ENCODE data around the gene TGM4. TPM values are rescaled to one million over a fixed set of nuclear protein-coding genes. Genes with fewer than 3 reads are reported as not detected.

Gene TGM4
- total RNA-seq, 1 donor from 2014 or later = not detected

GRCh38 chr3:44865272-44866035 is 9.0 kb upstream of the TGM4 start:
- no peak overlapping the region for H3K27ac Mint-ChIP-seq
- DNase-seq (ENCODE audit: low spot score, unreplicated experiment) = no peak
- TF ChIP-seq CTCF (IDR thresholded peaks at IDR 0.05; ENCODE audit: unreplicated experiment) = no peak
- no peaks in the 10 kb centered on the region for H3K27me3 Mint-ChIP-seq
- H3K4me1 Mint-ChIP-seq (ENCODE audit: low read depth) = peaks cover 8% of the 10 kb centered on the region
- no peak overlapping the region for H3K4me3 Mint-ChIP-seq (ENCODE audit: low read depth)
- H3K36me3 Mint-ChIP-seq (ENCODE audit: insufficient read depth) = peaks cover 10% of the 10 kb centered on the region
- no peaks in the 10 kb centered on the region for H3K9me3 Mint-ChIP-seq (ENCODE audit: low read depth)

- Mint-ChIP-seq H3K4me1 (ENCODE audit: low read depth) (peaks cover 5% of the 10 kb centered on the region), H3K27me3 (no peaks in the 10 kb centered on the region), H3K36me3 (ENCODE audit: insufficient read depth) (peaks cover 10% of the 10 kb centered on the region), H3K27ac (no peak overlapping the region), H3K9me3 (ENCODE audit: low read depth) (no peaks in the 10 kb centered on the region), H3K4me3 (ENCODE audit: low read depth) (no peak overlapping the region)
- TF ChIP-seq CTCF (IDR thresholded peaks at IDR 0.05; ENCODE audit: unreplicated experiment) = no peak
- DNase-seq (ENCODE audit: low spot score, unreplicated experiment) = no peak
Observed at GRCh38 chr3:44867421-44868111, 6.8 kb upstream of the TGM4 start.

DNA sequence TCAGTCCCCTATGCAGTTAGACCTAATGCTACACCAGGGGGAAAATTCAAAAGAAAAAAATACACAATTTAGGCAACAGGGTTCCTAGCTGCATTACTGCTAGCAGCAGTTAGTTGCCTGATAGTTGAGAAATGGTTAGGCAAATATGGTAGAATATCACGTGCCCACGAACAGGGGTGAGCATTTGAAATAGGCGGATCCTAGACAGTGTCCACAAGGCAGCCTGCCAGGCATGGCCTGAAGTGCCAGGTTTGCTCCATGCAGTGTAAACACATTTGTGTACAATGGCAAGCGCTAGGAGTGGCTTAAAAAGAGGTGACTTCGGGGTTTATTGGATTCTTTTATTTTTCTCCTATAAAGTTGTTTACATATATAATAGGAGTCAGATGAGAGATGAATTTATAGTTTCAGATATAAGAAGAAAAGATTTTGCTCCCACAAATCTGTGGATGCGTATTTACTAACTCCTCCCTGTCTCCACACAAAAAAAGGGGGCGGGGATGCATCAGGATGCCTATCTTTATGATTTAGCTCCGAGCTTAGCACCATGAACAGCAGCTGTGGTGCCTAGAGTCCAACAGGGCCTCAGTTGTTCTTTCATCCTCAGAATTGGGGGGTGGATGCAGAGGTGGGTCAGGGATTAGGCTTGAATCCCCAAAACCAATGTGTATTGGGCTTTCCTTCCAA is 3.9 kb upstream of the TGM4 start:
- H3K27ac Mint-ChIP-seq = no peak overlapping the region
- peaks cover 10% of the 10 kb centered on the region for H3K36me3 Mint-ChIP-seq (ENCODE audit: insufficient read depth)
- H3K27me3 Mint-ChIP-seq = no peaks in the 10 kb centered on the region
- no peaks in the 10 kb centered on the region for H3K9me3 Mint-ChIP-seq (ENCODE audit: low read depth)
- no peak for TF ChIP-seq CTCF (IDR thresholded peaks at IDR 0.05; ENCODE audit: unreplicated experiment)
- H3K4me3 Mint-ChIP-seq (ENCODE audit: low read depth) = no peak overlapping the region
- peaks cover 2% of the 10 kb centered on the region for H3K4me1 Mint-ChIP-seq (ENCODE audit: low read depth)
- no peak for DNase-seq (ENCODE audit: low spot score, unreplicated experiment)

- no peak for DNase-seq (ENCODE audit: low spot score, unreplicated experiment)
- Mint-ChIP-seq H3K9me3 (ENCODE audit: low read depth) (no peaks in the 10 kb centered on the region), H3K36me3 (ENCODE audit: insufficient read depth) (no peaks in the 10 kb centered on the region), H3K27me3 (peaks cover 9% of the 10 kb centered on the region), H3K27ac (no peak overlapping the region), H3K4me3 (ENCODE audit: low read depth) (no peak overlapping the region), H3K4me1 (ENCODE audit: low read depth) (no peaks in the 10 kb centered on the region)
- TF ChIP-seq CTCF (IDR thresholded peaks at IDR 0.05; ENCODE audit: unreplicated experiment) = no peak
Observed at GRCh38 chr3:44875596-44875995, 1.2 kb downstream of the TGM4 start.

GRCh38 chr3:44877333-44877732 is 2.9 kb downstream of the TGM4 start:
- H3K9me3 Mint-ChIP-seq (ENCODE audit: low read depth) = no peaks in the 10 kb centered on the region
- H3K27me3 Mint-ChIP-seq = peaks cover 9% of the 10 kb centered on the region

More at GRCh38 chr3:44877333-44877732, 2.9 kb downstream of the TGM4 start:
- Mint-ChIP-seq H3K4me3 (ENCODE audit: low read depth) (no peak overlapping the region), H3K4me1 (ENCODE audit: low read depth) (no peaks in the 10 kb centered on the region), H3K36me3 (ENCODE audit: insufficient read depth) (no peaks in the 10 kb centered on the region), H3K27ac (no peak overlapping the region)
- no peak for TF ChIP-seq CTCF (IDR thresholded peaks at IDR 0.05; ENCODE audit: unreplicated experiment)
- DNase-seq (ENCODE audit: low spot score, unreplicated experiment) = no peak

Measured in progenitor cell of endocrine pancreas (in vitro differentiated cells).